Measurements from ENCODE around the gene LRMDA.

GRCh38 chr10:76149602-76150138, 718.2 kb downstream of the LRMDA start:
- TF ChIP-seq CTCF (conservative IDR thresholded peaks at IDR 0.05; ENCODE audit: low read depth, low read length) (no peak), NFE2L2 (IDR thresholded peaks at IDR 0.05; ENCODE audit: low read depth, low read length) (no peak)

Data from IMR-90 (cell line).